Ramos (cell line): ENCODE data around the gene TRAPPC8.
"Not testable (repeated sequence)": the region's sequence is repeated elsewhere in the genome, so short reads cannot be mapped to it uniquely, and the experiment has no call there.

Experiments
- in situ Hi-C: fragments of 300-500 bp; cut with MboI; formaldehyde crosslinking; loops from one replicate; pipeline ENCODE4 v1.14.3; 2022; ENCODE audit warnings: low sequenced_read_pairs; ENCODE audit not compliant: unreplicated experiment

TRAPPC8 gene

DNA sequence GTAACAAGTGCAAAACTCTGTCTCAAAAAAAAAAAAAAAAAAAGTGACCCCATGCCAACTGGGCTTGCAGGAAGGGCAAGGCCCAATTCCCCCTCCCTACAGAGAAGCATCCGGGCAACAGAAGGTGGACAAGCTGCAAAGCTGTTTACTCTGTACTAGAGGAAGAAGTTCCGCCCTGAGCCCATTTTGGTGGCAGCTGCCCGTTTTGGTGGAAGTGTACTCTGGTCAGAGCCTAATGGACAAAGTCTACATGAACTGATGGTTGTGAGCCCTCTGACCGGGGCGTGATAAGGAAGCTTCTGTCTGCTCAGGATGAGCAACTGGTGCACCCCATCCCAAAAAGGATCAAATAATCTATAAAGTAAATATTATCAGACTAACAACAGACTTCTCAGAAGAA is 65.0 kb downstream of the TRAPPC8 start:
- in situ Hi-C loops = no loop called here

GRCh38 chr18:31876707-31877106 is 66.2 kb downstream of the TRAPPC8 start:
- in situ Hi-C loops = no loop called here

DNA sequence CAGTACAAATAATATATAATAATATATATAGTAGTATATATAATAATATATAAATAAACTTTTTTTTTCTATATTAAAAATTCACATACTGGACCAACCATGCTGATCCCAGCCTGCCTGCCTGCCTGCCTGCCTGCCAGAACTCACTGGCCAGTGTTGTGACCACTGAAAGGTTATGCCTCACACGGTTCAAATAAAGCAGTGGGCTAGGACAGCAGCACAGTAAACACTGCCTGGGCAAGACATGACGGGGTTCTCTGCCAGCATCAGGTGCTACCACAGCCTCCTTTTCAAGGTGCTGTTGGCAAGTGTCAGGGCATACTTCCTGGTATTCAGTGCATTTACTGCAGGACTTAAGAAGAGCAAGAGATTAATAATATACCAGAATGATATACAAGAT is 67.6 kb downstream of the TRAPPC8 start:
- in situ Hi-C loops = no loop called here

GRCh38 chr18:31863103-31863502 is 79.8 kb downstream of the TRAPPC8 start:
- in situ Hi-C loops = no loop called here

DNA sequence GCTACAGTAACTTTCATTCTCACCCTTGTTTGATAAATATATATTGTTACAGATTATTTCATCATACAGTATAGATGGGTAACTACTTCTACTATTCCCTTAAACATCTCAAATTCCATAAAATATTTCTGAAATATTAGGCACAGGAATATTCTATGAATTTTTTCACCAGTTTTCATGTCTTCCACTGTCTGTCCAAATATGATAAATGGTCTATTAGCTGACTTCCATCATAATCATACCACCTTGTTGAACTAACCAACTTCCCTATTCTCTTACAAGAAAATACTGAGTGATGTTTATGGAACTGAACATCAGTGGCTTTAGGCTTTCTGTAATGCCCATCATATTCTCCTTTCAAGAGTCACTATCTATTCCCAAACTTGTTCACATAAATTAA is 82.4 kb downstream of the TRAPPC8 start:
- in situ Hi-C loops = no loop called here

GRCh38 chr18:31857526-31858106 is 85.3 kb downstream of the TRAPPC8 start:
- in situ Hi-C loops = no loop called here

DNA sequence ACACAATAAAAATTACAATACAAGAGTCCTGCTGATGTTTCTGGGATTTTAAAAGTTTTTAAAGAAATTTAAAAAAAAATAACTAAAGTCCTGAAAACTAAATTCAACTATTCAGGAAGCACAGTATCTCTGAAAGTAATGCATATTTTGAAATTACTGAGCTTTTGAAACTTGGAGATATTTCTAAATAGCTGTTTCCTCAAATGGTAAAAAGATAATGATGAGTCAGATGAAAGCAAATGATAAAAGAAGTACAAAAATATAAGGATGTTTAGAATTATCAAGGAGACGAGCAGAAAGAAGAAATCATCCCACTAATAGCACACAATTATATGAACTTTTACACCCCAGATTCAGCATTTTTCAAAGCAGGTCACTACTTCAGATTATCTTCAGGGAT is 92.1 kb downstream of the TRAPPC8 start:
- in situ Hi-C loops = no loop called here

DNA sequence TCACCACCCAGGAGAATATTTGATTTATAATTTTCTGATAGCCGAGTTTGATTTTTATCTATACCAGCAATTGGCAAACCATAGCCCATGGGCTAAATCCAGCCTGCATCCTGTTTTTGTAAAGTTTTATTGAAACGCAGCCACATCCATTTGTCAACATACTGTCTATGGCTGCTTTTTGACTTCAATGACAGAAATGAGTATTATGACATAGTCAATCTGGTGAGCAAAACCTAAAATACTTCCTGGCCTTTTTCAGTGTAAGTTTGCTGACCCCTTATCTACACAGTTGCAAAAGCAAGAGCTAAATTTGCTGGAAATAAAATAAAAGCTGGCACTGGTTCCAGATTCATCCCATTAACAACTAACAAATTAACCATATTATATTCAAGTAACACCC is 102.4 kb downstream of the TRAPPC8 start:
- in situ Hi-C loops = no loop called here

GRCh38 chr18:31837879-31838278 is 105.0 kb downstream of the TRAPPC8 start:
- in situ Hi-C loops = no loop called here

- in situ Hi-C loops = no loop called here
Measured at GRCh38 chr18:31835528-31836133, 107.3 kb downstream of the TRAPPC8 start.

GRCh38 chr18:31831903-31832302 is 111.0 kb downstream of the TRAPPC8 start:
- in situ Hi-C loops = no loop called here

DNA sequence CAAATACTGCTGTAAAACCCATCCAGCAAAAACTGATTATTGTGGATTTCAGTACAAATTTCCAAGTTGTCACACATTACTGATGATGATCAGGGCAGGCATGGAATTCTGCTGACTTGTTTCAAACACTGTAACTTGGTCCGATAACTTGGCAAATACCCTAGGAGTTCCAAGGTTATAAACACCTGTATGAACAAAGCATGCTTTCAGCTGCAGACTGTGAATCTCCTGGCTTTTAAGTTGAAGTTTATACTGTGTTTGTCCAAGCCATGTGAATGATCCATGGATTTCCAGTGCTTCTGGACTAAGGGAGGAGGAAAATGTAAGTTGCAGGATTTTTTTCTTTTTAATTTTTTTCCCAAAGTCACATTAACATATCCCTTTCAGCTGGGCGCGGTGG is 112.2 kb downstream of the TRAPPC8 start:
- in situ Hi-C loops = no loop called here

DNA sequence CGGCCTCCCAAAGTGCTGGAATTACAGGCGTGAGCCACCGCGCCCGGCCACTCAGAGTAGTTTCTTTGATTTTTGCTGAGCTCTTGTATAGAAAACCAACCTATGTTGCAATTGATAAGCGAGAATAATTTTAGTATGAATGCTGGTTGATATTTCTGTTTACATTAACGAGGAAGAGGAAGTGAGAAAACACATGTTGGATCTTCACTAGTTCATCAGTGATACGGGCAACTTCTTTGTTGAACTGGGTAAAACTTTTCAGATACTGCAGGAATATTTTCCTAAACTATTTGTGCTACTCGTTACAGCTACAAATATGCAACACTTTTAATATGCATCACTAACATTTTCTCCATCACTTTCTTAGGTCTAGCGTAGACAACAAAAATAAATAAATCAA is 114.3 kb downstream of the TRAPPC8 start:
- in situ Hi-C loops = no loop called here

GRCh38 chr18:31826673-31827325 is 116.1 kb downstream of the TRAPPC8 start:
- in situ Hi-C loops = not testable (repeated sequence)

- in situ Hi-C loops = no loop called here
Measured at GRCh38 chr18:31825772-31826171, 117.2 kb downstream of the TRAPPC8 start.

GRCh38 chr18:31821545-31822171 is 121.3 kb downstream of the TRAPPC8 start:
- in situ Hi-C loops = no loop called here

DNA sequence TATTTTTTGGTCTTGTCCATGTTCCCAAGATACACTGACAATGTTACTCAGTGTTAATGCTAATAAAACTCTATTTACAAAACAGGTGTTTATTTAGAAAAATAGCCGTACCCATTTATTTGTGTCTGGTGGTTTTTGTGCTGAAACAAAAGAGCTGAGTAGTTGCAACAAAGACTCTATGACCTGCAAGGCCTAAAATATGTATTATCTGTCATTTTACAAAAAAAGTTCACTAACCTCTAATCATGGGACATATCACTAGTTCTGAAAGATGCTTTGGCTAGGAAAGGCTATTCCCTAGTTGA is 123.1 kb downstream of the TRAPPC8 start:
- in situ Hi-C loops = no loop called here

- in situ Hi-C loops = no loop called here
Measured at GRCh38 chr18:31819106-31819924, 123.6 kb downstream of the TRAPPC8 start.

DNA sequence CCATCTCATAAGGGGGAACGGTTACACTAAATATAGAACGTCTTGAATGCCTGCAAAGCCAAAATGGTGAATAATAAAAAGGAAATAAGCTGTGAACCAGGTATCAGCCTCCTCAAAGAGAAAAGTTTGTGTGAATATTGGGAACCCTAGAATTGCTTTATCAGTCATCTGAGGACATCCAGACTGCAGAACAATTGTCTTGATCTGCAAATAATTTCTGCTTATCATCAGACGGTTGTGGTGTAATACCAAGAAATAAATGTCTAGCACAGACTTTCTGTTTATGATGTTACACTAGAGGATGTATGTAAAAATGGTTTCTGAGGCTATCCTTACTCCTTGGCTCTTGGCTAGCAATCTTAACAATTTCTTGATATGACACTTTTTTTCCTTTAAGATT is 128.8 kb downstream of the TRAPPC8 start:
- in situ Hi-C loops = no loop called here

GRCh38 chr18:31810336-31811130 is 132.4 kb downstream of the TRAPPC8 start:
- in situ Hi-C loops = not testable (repeated sequence)
